Measurements from ENCODE around the gene SRY. TPM values are rescaled to one million over a fixed set of nuclear protein-coding genes. Genes with fewer than 3 reads are reported as not detected.

SRY gene
- total RNA-seq, 4 donors from 2014 or later, result not detected

GRCh38 chrY:2800246-2800645 lies 12.8 kb upstream of the SRY start:
- Histone ChIP-seq H3K9me3 (no peaks in the 10 kb centered on the region), H3K4me1 (no peaks in the 10 kb centered on the region), H3K36me3 (no peaks in the 10 kb centered on the region), H3K27ac (no peak overlapping the region), H3K27me3 (no peaks in the 10 kb centered on the region), H3K4me3 (no peak overlapping the region)
- no peak for DNase-seq
- intact Hi-C loops (cut with DNase I; ENCODE audit: low total_unique reads), result no loop called here
- TF ChIP-seq POLR2A (IDR thresholded peaks at IDR 0.05), result no peak
- TF ChIP-seq CTCF (IDR thresholded peaks at IDR 0.05), result no peak

DNA sequence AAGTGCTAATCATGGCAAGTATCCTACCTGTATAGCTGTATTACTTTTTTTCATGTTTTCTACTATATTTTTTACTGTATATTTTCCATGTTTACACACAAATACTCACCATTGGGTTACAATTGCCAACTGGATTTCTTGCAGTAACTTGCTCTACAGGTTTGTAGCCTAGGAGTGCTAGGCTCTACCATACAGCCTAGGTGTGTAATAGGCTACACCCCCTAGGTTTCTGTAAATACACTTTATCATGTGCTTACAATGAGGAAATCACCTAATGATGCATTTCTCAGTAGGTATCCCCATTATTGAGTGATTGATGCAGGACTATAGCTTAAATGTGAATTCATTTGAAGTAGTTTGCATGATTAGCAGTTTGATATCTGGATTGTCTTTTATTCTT lies 10.5 kb upstream of the SRY start:
- no peak overlapping the region for H3K4me3 ChIP-seq
- TF ChIP-seq POLR2A (IDR thresholded peaks at IDR 0.05) (no peak), CTCF (IDR thresholded peaks at IDR 0.05) (no peak)
- H3K9me3 ChIP-seq, result no peaks in the 10 kb centered on the region
- no peak for DNase-seq
- intact Hi-C loops (cut with DNase I; ENCODE audit: low total_unique reads), result no loop called here
- no peaks in the 10 kb centered on the region for H3K36me3 ChIP-seq
- H3K27me3 ChIP-seq, result no peaks in the 10 kb centered on the region
- H3K4me1 ChIP-seq, result no peaks in the 10 kb centered on the region
- H3K27ac ChIP-seq, result no peak overlapping the region

DNA sequence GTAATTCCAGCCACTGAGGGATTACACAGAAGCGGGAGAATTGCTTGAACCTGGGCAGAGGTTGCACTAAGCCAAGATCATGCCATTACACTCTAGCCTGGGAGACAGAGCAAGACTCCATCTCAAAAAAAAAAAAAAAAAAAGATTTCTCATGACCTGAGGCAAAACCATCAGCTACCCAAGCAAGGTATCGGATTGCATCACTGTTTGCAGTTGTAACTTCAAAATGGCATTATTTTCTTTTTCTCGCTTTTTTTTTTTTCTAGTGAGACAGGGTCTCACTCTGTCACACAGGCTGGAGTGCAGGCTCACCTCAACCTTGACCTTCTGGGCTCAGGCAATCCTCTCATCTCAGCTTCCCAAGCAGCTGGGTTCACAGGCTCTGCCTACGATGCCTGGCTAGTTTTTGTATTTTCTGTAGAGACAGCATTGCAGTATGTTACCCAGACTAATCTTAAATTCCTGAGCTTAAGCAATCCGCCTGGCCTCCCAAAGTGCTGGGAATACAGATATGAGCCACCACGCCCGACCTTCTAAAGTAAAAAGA lies 9.6 kb upstream of the SRY start:
- Histone ChIP-seq H3K27ac (no peak overlapping the region), H3K4me1 (no peaks in the 10 kb centered on the region), H3K4me3 (no peak overlapping the region), H3K27me3 (no peaks in the 10 kb centered on the region), H3K9me3 (no peaks in the 10 kb centered on the region), H3K36me3 (no peaks in the 10 kb centered on the region)
- TF ChIP-seq POLR2A (IDR thresholded peaks at IDR 0.05) (no peak), CTCF (IDR thresholded peaks at IDR 0.05) (no peak)
- intact Hi-C loops (cut with DNase I; ENCODE audit: low total_unique reads), result no loop called here
- no peak for DNase-seq

GRCh38 chrY:2789756-2790155 lies 2.3 kb upstream of the SRY start:
- Histone ChIP-seq H3K27me3 (no peaks in the 10 kb centered on the region), H3K4me1 (no peaks in the 10 kb centered on the region), H3K27ac (no peak overlapping the region), H3K36me3 (no peaks in the 10 kb centered on the region), H3K4me3 (no peak overlapping the region), H3K9me3 (no peaks in the 10 kb centered on the region)
- DNase-seq, result no peak
- intact Hi-C loops (cut with DNase I; ENCODE audit: low total_unique reads), result no loop called here
- no peak for TF ChIP-seq POLR2A (IDR thresholded peaks at IDR 0.05)
- no peak for TF ChIP-seq CTCF (IDR thresholded peaks at IDR 0.05)

DNA sequence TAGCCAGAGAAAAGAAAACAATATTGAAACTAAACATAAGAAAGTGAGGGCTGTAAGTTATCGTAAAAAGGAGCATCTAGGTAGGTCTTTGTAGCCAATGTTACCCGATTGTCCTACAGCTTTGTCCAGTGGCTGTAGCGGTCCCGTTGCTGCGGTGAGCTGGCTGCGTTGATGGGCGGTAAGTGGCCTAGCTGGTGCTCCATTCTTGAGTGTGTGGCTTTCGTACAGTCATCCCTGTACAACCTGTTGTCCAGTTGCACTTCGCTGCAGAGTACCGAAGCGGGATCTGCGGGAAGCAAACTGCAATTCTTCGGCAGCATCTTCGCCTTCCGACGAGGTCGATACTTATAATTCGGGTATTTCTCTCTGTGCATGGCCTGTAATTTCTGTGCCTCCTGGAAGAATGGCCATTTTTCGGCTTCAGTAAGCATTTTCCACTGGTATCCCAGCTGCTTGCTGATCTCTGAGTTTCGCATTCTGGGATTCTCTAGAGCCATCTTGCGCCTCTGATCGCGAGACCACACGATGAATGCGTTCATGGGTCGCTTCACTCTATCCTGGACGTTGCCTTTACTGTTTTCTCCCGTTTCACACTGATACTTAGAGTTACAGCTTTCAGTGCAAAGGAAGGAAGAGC lies 488 bp downstream of the SRY start:
- Histone ChIP-seq H3K4me1 (no peaks in the 10 kb centered on the region), H3K27ac (no peak overlapping the region), H3K9me3 (no peaks in the 10 kb centered on the region), H3K4me3 (no peak overlapping the region), H3K36me3 (no peaks in the 10 kb centered on the region), H3K27me3 (no peaks in the 10 kb centered on the region)
- TF ChIP-seq POLR2A (IDR thresholded peaks at IDR 0.05), result no peak
- no peak for TF ChIP-seq CTCF (IDR thresholded peaks at IDR 0.05)
- intact Hi-C loops (cut with DNase I; ENCODE audit: low total_unique reads), result no loop called here
- no peak for DNase-seq

Small RNA genes lying within 50 kb of the gene (small RNA-seq; reads per million reads assigned to genes)
- gene RNU6-1334P, result not detected
- not detected for gene TOMM22P2

Other genes with a start within 250 kb of the SRY start
- gene RPS4Y1, start 53.9 kb upstream of the SRY start, total RNA-seq, result not detected
- not detected for gene ZFY, start 147.7 kb upstream of the SRY start, total RNA-seq

All from uterus (tissue), 4 donors.